ENCODE results near the gene MED23. TPM values are rescaled to one million over a fixed set of nuclear protein-coding genes. Genes with fewer than 3 reads are reported as not detected.

MED23 gene
- total and polyA plus RNA-seq, 10 of the 15 experiments (the other 5 are each of a cell fraction or from before 2014, with no cell fraction given): 7.1 to 42.9 (median 19.6) TPM

DNA sequence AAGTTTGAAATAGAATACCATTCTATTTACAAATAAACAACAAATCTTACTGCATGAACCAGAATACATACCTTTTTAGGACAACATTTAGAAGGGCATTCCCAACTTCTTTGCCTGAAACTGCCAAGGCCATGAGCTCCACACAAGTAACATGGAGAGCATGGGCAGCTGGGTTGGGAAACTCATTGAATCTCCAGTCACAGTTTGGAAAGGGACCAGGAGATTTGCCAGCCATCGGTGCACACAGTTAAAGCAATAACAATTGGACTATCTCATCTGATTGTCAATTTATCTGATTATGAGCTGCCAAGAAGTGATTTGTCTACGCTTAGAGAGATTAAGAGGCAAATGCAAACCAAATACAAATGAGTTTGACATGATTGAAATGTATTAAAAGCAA is 35.1 kb downstream of the MED23 start:
- in situ Hi-C loops (cut with MboI): no loop called here
- Histone ChIP-seq H4K20me1 (ENCODE audit: control insufficient read depth, insufficient read depth) (no peaks in the 10 kb centered on the region), H3K27ac (ENCODE audit: control insufficient read depth, insufficient read depth) (no peak overlapping the region), H3K9ac (ENCODE audit: control insufficient read depth, insufficient read depth, low read length) (no peak overlapping the region), H3K4me2 (ENCODE audit: control insufficient read depth, insufficient read depth) (no peak overlapping the region), H3K9me3 (replicated peaks; ENCODE audit: control insufficient read depth, insufficient read depth, low read length) (no peaks in the 10 kb centered on the region), H3K4me1 (ENCODE audit: control insufficient read depth, insufficient read depth, low read length) (no peaks in the 10 kb centered on the region), H2AFZ (ENCODE audit: control insufficient read depth, low read depth, low read length) (no peak overlapping the region), H3K79me2 (ENCODE audit: control insufficient read depth, insufficient read depth, low read length) (no peaks in the 10 kb centered on the region), H3K36me3 (ENCODE audit: control insufficient read depth in 2 of 2, insufficient read depth in 2 of 2, low read length in 1 of 2) (peaks cover 0 to 26% of the 10 kb centered on the region in 2 experiments; a peak in 2 of 4 replicates), H3K4me3 (no peak overlapping the region), H3K27me3 (replicated peaks in 1 of 2; ENCODE audit: control insufficient read depth in 2 of 2, insufficient read depth in 2 of 2, low read length in 1 of 2) (no peaks in the 10 kb centered on the region)
- intact Hi-C loops (cut with micrococcal nuclease; ENCODE audit: unreplicated experiment): no loop called here
- ChIA-PET RAD21 (ENCODE audit: unreplicated experiment) (no interaction called here), CTCF (no interaction called here), SMC1A (ENCODE audit: uncharacterized antibody, unreplicated experiment) (no interaction called here), POLR2A (no interaction called here)
- 100% methylated on average over 2 of the region's 2 CpGs for WGBS (ENCODE audit: insufficient coverage, insufficient replicate concordance, low lambda C conversion rate, missing lambda C conversion rate)
- DNase-seq (ENCODE audit: low read depth, low spot score) (no peak), ATAC-seq (no peak), FAIRE-seq (no peak)
- no TSS peak for BruUV-seq (replicated peaks)
- no peak for TF ChIP-seq RAD21 (IDR thresholded peaks at IDR 0.05; ENCODE audit: insufficient read depth, low read depth, low read length)
- no peak for TF ChIP-seq FOXK2 (IDR thresholded peaks at IDR 0.05)
- TF ChIP-seq, protein P1, sequence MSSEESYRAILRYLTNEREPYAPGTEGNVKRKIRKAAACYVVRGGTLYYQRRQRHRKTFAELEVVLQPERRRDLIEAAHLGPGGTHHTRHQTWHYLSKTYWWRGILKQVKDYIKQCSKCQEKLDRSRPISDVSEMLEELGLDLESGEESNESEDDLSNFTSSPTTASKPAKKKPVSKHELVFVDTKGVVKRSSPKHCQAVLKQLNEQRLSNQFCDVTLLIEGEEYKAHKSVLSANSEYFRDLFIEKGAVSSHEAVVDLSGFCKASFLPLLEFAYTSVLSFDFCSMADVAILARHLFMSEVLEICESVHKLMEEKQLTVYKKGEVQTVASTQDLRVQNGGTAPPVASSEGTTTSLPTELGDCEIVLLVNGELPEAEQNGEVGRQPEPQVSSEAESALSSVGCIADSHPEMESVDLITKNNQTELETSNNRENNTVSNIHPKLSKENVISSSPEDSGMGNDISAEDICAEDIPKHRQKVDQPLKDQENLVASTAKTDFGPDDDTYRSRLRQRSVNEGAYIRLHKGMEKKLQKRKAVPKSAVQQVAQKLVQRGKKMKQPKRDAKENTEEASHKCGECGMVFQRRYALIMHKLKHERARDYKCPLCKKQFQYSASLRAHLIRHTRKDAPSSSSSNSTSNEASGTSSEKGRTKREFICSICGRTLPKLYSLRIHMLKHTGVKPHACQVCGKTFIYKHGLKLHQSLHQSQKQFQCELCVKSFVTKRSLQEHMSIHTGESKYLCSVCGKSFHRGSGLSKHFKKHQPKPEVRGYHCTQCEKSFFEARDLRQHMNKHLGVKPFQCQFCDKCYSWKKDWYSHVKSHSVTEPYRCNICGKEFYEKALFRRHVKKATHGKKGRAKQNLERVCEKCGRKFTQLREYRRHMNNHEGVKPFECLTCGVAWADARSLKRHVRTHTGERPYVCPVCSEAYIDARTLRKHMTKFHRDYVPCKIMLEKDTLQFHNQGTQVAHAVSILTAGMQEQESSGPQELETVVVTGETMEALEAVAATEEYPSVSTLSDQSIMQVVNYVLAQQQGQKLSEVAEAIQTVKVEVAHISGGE (CRISPR knock-in tag; IDR thresholded peaks at IDR 0.05): no peak
- TF ChIP-seq, protein P2, sequence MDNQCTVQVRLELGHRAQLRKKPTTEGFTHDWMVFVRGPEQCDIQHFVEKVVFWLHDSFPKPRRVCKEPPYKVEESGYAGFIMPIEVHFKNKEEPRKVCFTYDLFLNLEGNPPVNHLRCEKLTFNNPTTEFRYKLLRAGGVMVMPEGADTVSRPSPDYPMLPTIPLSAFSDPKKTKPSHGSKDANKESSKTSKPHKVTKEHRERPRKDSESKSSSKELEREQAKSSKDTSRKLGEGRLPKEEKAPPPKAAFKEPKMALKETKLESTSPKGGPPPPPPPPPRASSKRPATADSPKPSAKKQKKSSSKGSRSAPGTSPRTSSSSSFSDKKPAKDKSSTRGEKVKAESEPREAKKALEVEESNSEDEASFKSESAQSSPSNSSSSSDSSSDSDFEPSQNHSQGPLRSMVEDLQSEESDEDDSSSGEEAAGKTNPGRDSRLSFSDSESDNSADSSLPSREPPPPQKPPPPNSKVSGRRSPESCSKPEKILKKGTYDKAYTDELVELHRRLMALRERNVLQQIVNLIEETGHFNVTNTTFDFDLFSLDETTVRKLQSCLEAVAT (IDR thresholded peaks at IDR 0.05): no peak
- TF ChIP-seq, protein P3, sequence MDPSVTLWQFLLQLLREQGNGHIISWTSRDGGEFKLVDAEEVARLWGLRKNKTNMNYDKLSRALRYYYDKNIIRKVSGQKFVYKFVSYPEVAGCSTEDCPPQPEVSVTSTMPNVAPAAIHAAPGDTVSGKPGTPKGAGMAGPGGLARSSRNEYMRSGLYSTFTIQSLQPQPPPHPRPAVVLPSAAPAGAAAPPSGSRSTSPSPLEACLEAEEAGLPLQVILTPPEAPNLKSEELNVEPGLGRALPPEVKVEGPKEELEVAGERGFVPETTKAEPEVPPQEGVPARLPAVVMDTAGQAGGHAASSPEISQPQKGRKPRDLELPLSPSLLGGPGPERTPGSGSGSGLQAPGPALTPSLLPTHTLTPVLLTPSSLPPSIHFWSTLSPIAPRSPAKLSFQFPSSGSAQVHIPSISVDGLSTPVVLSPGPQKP (IDR thresholded peaks at IDR 0.05; ENCODE audit: low read depth, low read length): no peak
- TF ChIP-seq RFX5 (IDR thresholded peaks at IDR 0.05; ENCODE audit: low read depth, low read length): no peak
- TF ChIP-seq GATAD2B (conservative IDR thresholded peaks at IDR 0.05; ENCODE audit: low read depth): no peak
- TF ChIP-seq POU2F2 (IDR thresholded peaks at IDR 0.05; ENCODE audit: borderline replicate concordance, low read depth, low read length): no peak
- no peak for TF ChIP-seq NBN (IDR thresholded peaks at IDR 0.05)
- no peak for TF ChIP-seq TAF1 (IDR thresholded peaks at IDR 0.05; ENCODE audit: borderline replicate concordance, low read depth, low read length)
- no peak for TF ChIP-seq MYB (IDR thresholded peaks at IDR 0.05; ENCODE audit: borderline replicate concordance, low read depth, low read length)
- TF ChIP-seq, protein P4, sequence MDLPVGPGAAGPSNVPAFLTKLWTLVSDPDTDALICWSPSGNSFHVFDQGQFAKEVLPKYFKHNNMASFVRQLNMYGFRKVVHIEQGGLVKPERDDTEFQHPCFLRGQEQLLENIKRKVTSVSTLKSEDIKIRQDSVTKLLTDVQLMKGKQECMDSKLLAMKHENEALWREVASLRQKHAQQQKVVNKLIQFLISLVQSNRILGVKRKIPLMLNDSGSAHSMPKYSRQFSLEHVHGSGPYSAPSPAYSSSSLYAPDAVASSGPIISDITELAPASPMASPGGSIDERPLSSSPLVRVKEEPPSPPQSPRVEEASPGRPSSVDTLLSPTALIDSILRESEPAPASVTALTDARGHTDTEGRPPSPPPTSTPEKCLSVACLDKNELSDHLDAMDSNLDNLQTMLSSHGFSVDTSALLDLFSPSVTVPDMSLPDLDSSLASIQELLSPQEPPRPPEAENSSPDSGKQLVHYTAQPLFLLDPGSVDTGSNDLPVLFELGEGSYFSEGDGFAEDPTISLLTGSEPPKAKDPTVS (IDR thresholded peaks at IDR 0.05; ENCODE audit: low read depth, low read length): no peak
- TF ChIP-seq, protein P5, sequence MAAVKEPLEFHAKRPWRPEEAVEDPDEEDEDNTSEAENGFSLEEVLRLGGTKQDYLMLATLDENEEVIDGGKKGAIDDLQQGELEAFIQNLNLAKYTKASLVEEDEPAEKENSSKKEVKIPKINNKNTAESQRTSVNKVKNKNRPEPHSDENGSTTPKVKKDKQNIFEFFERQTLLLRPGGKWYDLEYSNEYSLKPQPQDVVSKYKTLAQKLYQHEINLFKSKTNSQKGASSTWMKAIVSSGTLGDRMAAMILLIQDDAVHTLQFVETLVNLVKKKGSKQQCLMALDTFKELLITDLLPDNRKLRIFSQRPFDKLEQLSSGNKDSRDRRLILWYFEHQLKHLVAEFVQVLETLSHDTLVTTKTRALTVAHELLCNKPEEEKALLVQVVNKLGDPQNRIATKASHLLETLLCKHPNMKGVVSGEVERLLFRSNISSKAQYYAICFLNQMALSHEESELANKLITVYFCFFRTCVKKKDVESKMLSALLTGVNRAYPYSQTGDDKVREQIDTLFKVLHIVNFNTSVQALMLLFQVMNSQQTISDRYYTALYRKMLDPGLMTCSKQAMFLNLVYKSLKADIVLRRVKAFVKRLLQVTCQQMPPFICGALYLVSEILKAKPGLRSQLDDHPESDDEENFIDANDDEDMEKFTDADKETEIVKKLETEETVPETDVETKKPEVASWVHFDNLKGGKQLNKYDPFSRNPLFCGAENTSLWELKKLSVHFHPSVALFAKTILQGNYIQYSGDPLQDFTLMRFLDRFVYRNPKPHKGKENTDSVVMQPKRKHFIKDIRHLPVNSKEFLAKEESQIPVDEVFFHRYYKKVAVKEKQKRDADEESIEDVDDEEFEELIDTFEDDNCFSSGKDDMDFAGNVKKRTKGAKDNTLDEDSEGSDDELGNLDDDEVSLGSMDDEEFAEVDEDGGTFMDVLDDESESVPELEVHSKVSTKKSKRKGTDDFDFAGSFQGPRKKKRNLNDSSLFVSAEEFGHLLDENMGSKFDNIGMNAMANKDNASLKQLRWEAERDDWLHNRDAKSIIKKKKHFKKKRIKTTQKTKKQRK (IDR thresholded peaks at IDR 0.05; ENCODE audit: low read depth, low read length): no peak
- TF ChIP-seq NR2C2 (IDR thresholded peaks at IDR 0.05; ENCODE audit: borderline replicate concordance, control insufficient read depth, insufficient read length, low read depth): no peak

Measured in GM12878 (cell line).